OCI-LY7 (cell line): ENCODE measurements around the gene UBE2Q2. TPM values are rescaled to one million over a fixed set of nuclear protein-coding genes. Genes with fewer than 3 reads are reported as not detected.
"Not testable (repeated sequence)": the region's sequence is repeated elsewhere in the genome, so short reads cannot be mapped to it uniquely, and the experiment has no call there.

ENCODE experiments used
- BruUV-seq: library from RNA; stranded (reverse); fragments of 400-500 nt; replicated peaks from 2 replicates; lab custom pipeline; 2021; lab: Mats Ljungman, UMichigan
- CTCF ChIA-PET: fragments of 300-600 bp; sonication (Branson Sonifier 250); formaldehyde crosslinking; loops from one replicate; lab custom pipeline; 2022; ENCODE audit warnings: antibody characterized with exemption; ENCODE audit not compliant: unreplicated experiment; lab: Charles Lee
- POLR2A ChIA-PET: fragments of 300-600 bp; sonication (Branson Sonifier 250); formaldehyde crosslinking; loops from one replicate; lab custom pipeline; 2022; ENCODE audit warnings: antibody characterized with exemption; lab: Charles Lee
- DNase-seq: peaks from one replicate; pipeline ENCODE4 v3.0.0-alpha.2; 2015; ENCODE audit warnings: low spot score
- H2AFZ ChIP-seq: fragments of 200-600 bp; sonication (generic), shearing (Covaris generic); 2 replicates; pipeline ENCODE4 v1.6.1; 2014; ENCODE audit warnings: mild to moderate bottlenecking, antibody characterized with exemption, low read length, moderate library complexity
- H3K27ac ChIP-seq: fragments of 200-600 bp; sonication (generic); 2 replicates; pipeline ENCODE4 v1.5.1; 2014; ENCODE audit warnings: mixed run types, low read depth, mild to moderate bottlenecking, moderate library complexity, low read length, inconsistent platforms; ENCODE audit not compliant: poor library complexity, severe bottlenecking
- H3K36me3 ChIP-seq: fragments of 200-600 bp; sonication (generic); 2 replicates; pipeline ENCODE4 v1.6.1; 2014; ENCODE audit warnings: mild to moderate bottlenecking, antibody characterized with exemption, low read length, moderate library complexity, mixed read lengths; ENCODE audit not compliant: insufficient read depth
- H3K4me1 ChIP-seq: fragments of 200-600 bp; sonication (generic); 2 replicates; pipeline ENCODE4 v1.5.1; 2014; ENCODE audit warnings: mild to moderate bottlenecking, low read length; ENCODE audit not compliant: insufficient read depth, poor library complexity, severe bottlenecking
- H3K4me2 ChIP-seq: fragments of 200-600 bp; sonication (generic); 2 replicates; pipeline ENCODE4 v1.6.1; 2014; ENCODE audit warnings: mild to moderate bottlenecking, low read length
- H3K4me3 ChIP-seq: fragments of 200-600 bp; sonication (generic); 2 replicates; pipeline ENCODE4 v1.5.1; 2014; ENCODE audit warnings: mild to moderate bottlenecking, low read depth, low read length; ENCODE audit not compliant: poor library complexity, severe bottlenecking
- H3K79me2 ChIP-seq: fragments of 200-600 bp; sonication (generic); 2 replicates; pipeline ENCODE4 v1.6.1; 2016; ENCODE audit warnings: low read depth, mild to moderate bottlenecking, low read length, moderate library complexity, mixed read lengths; ENCODE audit not compliant: insufficient read depth
- H3K9me2 ChIP-seq: fragments of 200-600 bp; sonication (generic); 2 replicates; pipeline ENCODE4 v1.6.1; 2016; ENCODE audit warnings: mild to moderate bottlenecking, low read length, mixed read lengths; ENCODE audit not compliant: insufficient read depth
- H3K9me3 ChIP-seq: fragments of 200-600 bp; sonication (generic); 2 replicates; pipeline ENCODE4 v1.6.1; 2014; ENCODE audit warnings: mild to moderate bottlenecking, mixed run types, low read length, mixed read lengths
- H4K20me1 ChIP-seq: fragments of 200-600 bp; sonication (generic); 2 replicates; pipeline ENCODE4 v1.6.1; 2014; ENCODE audit warnings: mild to moderate bottlenecking, antibody characterized with exemption, low read length, moderate library complexity, mixed read lengths; ENCODE audit not compliant: insufficient read depth
- CTCF ChIP-seq: fragments of 200-600 bp; sonication (generic); conservative IDR thresholded peaks from 2 replicates; pipeline ENCODE4 v1.5.1; 2014; ENCODE audit warnings: mild to moderate bottlenecking, antibody characterized with exemption, low read length, moderate library complexity, mixed read lengths
- EZH2phosphoT487 ChIP-seq: fragments of 200-600 bp; sonication (generic); IDR thresholded peaks from 2 replicates; pipeline ENCODE4 v1.6.1; 2018; ENCODE audit warnings: low read depth, borderline replicate concordance, mild to moderate bottlenecking, mixed run types, antibody characterized with exemption, low read length, moderate library complexity, mixed read lengths
- intact Hi-C: fragments of 100-400 bp; cut with micrococcal nuclease; formaldehyde crosslinking; loops from one replicate; pipeline ENCODE4 v1.10.0; 2022; ENCODE audit not compliant: unreplicated experiment
- total RNA-seq, 2 experiments: library from RNA; depleted of rRNA in 1 of 2; stranded (reverse); fragments of >200 nt in 1 of 2; shearing (Covaris generic) in 1 of 2; gene quantifications; 2 replicates each; pipeline ENCODE4 v1.2.3, GENCODE V29; 2014 to 2022

Gene UBE2Q2
- total RNA-seq, 2 experiments from 2014 or later, result 12.0 TPM

GRCh38 chr15:75849167-75849566, 5.9 kb downstream of the UBE2Q2 start:
- TF ChIP-seq EZH2phosphoT487, result no peak
- no peak for TF ChIP-seq CTCF
- Histone ChIP-seq H4K20me1 (peaks cover 18% of the 10 kb centered on the region; the same call in 1 of the 2 replicates), H3K4me2 (no peak overlapping the region), H3K9me3 (no peaks in the 10 kb centered on the region), H3K36me3 (no peaks in the 10 kb centered on the region), H3K4me3 (no peak overlapping the region), H2AFZ (no peak overlapping the region), H3K79me2 (peaks cover 53% of the 10 kb centered on the region), H3K27ac (no peak overlapping the region), H3K9me2 (no peaks in the 10 kb centered on the region), H3K4me1 (peaks cover 35% of the 10 kb centered on the region)
- POLR2A ChIA-PET, result interaction anchor here (0.7 kb wide), 1 partner anchor 62 kb away, joined by 3 read pairs; no protein-coding TSS in a partner anchor
- no peak for DNase-seq
- BruUV-seq, result no TSS peak
- intact Hi-C loops, result no loop called here
- CTCF ChIA-PET, result interaction anchor here (0.6 kb wide), 1 partner anchor 20 kb away, joined by 3 read pairs; no protein-coding TSS in a partner anchor

GRCh38 chr15:75850708-75851107, 7.5 kb downstream of the UBE2Q2 start:
- H3K9me3 ChIP-seq, result no peaks in the 10 kb centered on the region
- ChIA-PET CTCF (no interaction called here), POLR2A (no interaction called here)
- DNase-seq, result no peak
- intact Hi-C loops, result no loop called here
- H3K4me2 ChIP-seq, result no peak overlapping the region
- no peaks in the 10 kb centered on the region for H3K9me2 ChIP-seq
- no TSS peak for BruUV-seq
- TF ChIP-seq CTCF, result no peak
- no peak overlapping the region for H3K4me3 ChIP-seq
- H3K36me3 ChIP-seq, result peaks cover 12% of the 10 kb centered on the region; the same call in 1 of the 2 replicates
- peaks cover 23% of the 10 kb centered on the region for H3K4me1 ChIP-seq
- no peak overlapping the region for H2AFZ ChIP-seq
- peaks cover 38% of the 10 kb centered on the region for H3K79me2 ChIP-seq
- peaks cover 6% of the 10 kb centered on the region; the same call in 1 of the 2 replicates for H4K20me1 ChIP-seq
- no peak overlapping the region for H3K27ac ChIP-seq

GRCh38 chr15:75851566-75851965, 8.3 kb downstream of the UBE2Q2 start:
- H3K4me2 ChIP-seq, H2AFZ ChIP-seq, H3K9me3 ChIP-seq, POLR2A ChIA-PET, H3K27ac ChIP-seq, H4K20me1 ChIP-seq, intact Hi-C loops, H3K9me2 ChIP-seq, DNase-seq, CTCF ChIA-PET, BruUV-seq, H3K4me3 ChIP-seq: not testable (repeated sequence)
- H3K79me2 ChIP-seq, result peaks cover 32% of the 10 kb centered on the region
- H3K4me1 ChIP-seq, result peaks cover 18% of the 10 kb centered on the region
- peaks cover 17% of the 10 kb centered on the region; the same call in 1 of the 2 replicates for H3K36me3 ChIP-seq
